Stomach (tissue), 19 donors: ENCODE data around the gene SLC23A1. TPM values are rescaled to one million over a fixed set of nuclear protein-coding genes. Genes with fewer than 3 reads are reported as not detected.

Source experiments
- DNase-seq, 2 donors: peaks; one replicate each; pipeline versions ENCODE4 v3.0.0 to v3.0.0-alpha.2; 2013 to 2019
- H3K27ac ChIP-seq, 5 donors: fragments of 200-600 bp in 4 of 5; sonication (generic) in 4 of 5; one replicate each; pipeline ENCODE4 v1.5.1; 2013 to 2019; ENCODE audit warnings: mild to moderate bottlenecking in 1 of 5, moderate library complexity in 1 of 5
- H3K27me3 ChIP-seq, 3 donors: fragments of 200-600 bp; sonication (generic); one replicate each; pipeline ENCODE4 v1.5.1; 2017 to 2019; ENCODE audit warnings: mixed run types in 1 of 3
- H3K36me3 ChIP-seq, 4 donors: fragments of 200-600 bp; sonication (generic); 1 replicate in 3 of 4; 2 replicates in 1 of 4; pipeline ENCODE4 v1.5.1; 2016 to 2019
- H3K4me1 ChIP-seq, 4 donors: fragments of 200-600 bp; sonication (generic); one replicate each; pipeline ENCODE4 v1.5.1; 2016 to 2019
- H3K4me3 ChIP-seq, 4 donors: fragments of 200-600 bp; sonication (generic) in 3 of 4; one replicate each; pipeline ENCODE4 v1.5.1; 2016 to 2019; ENCODE audit warnings: mild to moderate bottlenecking in 1 of 4
- H3K9me3 ChIP-seq, 4 donors: fragments of 200-600 bp; sonication (generic); one replicate each; pipeline ENCODE4 v1.5.1; 2016 to 2019
- CTCF ChIP-seq, 7 experiments: fragments of 450-650 bp in 4 of 7; fragments of 200-600 bp in 3 of 7; sonication (generic) in 3 of 7; IDR thresholded peaks; one replicate each; pipeline ENCODE4 v1.5.1; 2016 to 2019; ENCODE audit warnings: antibody characterized with exemption in 7 of 7, control low read depth in 2 of 7, mild to moderate bottlenecking in 1 of 7
- EP300 ChIP-seq: sonication (generic); formaldehyde crosslinking; IDR thresholded peaks from one replicate; pipeline ENCODE4 v1.6.1; 2017; ENCODE audit warnings: antibody characterized with exemption
- POLR2A ChIP-seq, 4 donors: fragments of 450-650 bp; IDR thresholded peaks; one replicate each; pipeline ENCODE4 v1.6.1; 2016; ENCODE audit warnings: antibody characterized with exemption in 4 of 4, control low read depth in 2 of 4, mild to moderate bottlenecking in 1 of 4, moderate library complexity in 1 of 4
- POLR2AphosphoS5 ChIP-seq, 3 donors: sonication (generic); formaldehyde crosslinking; IDR thresholded peaks; one replicate each; pipeline ENCODE4 v1.6.1; 2016; ENCODE audit warnings: antibody characterized with exemption in 3 of 3
- WGBS, 5 donors: extraction: QIAGEN DNeasy Blood & Tissue Kit in 3 of 5; methylation state at CpG; one replicate each; pipeline versions ENCODE4 v1.1.5 to v1.1.7; 2013 to 2018; 5-methylcytosine and 5-hydroxymethylcytosine counted together
- intact Hi-C: fragments of 100-400 bp; cut with DNase I; formaldehyde crosslinking; loops from one replicate; pipeline ENCODE4 v1.15.1; 2023; ENCODE audit warnings: low total_unique reads
- long read RNA-seq, 10 donors: transcript quantifications; one replicate each; lab custom pipeline, GENCODE V29; 2026
- polyA plus RNA-seq, 3 donors: library from polyadenylated mRNA; stranded (reverse); fragments of 200-250 nt; gene quantifications; one replicate each; pipeline ENCODE4 v1.2.3, GENCODE V29; 2013
- total RNA-seq, 5 donors: library from RNA; depleted of rRNA; stranded (reverse); fragments of >200 nt; gene quantifications; one replicate each; pipeline versions ENCODE4 v1.1.0 to v1.2.3, GENCODE V29; 2014 to 2016
- donor health status: healthy with polysubstance abuse.
- donor health status: Bipolar disorder and iron deficiency.
- donor health status: healthy.

SLC23A1 gene
- total RNA-seq (under 1 TPM in 1 of 5 donors, not detected in 4; 0.37 TPM), polyA plus RNA-seq (not detected)
- long read RNA-seq, donor 1, result 0 reads
- long read RNA-seq, donor 2, result 0 reads
- long read RNA-seq, donor 3, result 0 reads
- long read RNA-seq, donor 4, result 0 reads
- long read RNA-seq, donor 5, result 0 reads
- long read RNA-seq, donor 6, result 0 reads
- long read RNA-seq, donor 7, result 0 reads
- long read RNA-seq, donor 8, result 0 reads
- long read RNA-seq, donor 9, result 0 reads
- long read RNA-seq, donor 10, result 0 reads

- Histone ChIP-seq H3K4me3 (no peak within 1 kb of the TSS), H3K27ac (peak within 1 kb of the TSS in 3 of 5 donors; percentile 77 to 87 (median 83)), H3K27me3 (no peaks in the 10 kb centered on the region), H3K9me3 (no peaks in the 10 kb centered on the region), H3K4me1 (peaks cover 29 to 54% (median 43%) of the 10 kb centered on the region in 4 donors), H3K36me3 (no peaks in the 10 kb centered on the region)
- no peak for TF ChIP-seq EP300
- no peak for TF ChIP-seq POLR2A (IDR thresholded peaks at IDR 0.05)
- no peak for TF ChIP-seq POLR2AphosphoS5 (IDR thresholded peaks at IDR 0.05)
- no peak for TF ChIP-seq CTCF (IDR thresholded peaks at IDR 0.05)
- DNase-seq, result peak in 1 of 2 donors; percentile 61
- 56 to 67% (median 60%) methylated on average over 10 of the region's 10 CpGs for WGBS, 5 donors
- intact Hi-C loops, result no loop called here
These were observed at the start of gene SLC23A1 for GRCh38 chr5:139383275-139383992. Gene SLC23A1, minus strand, starts transcription at chr5:139383297. Its CDS starts 44 bp downstream, at chr5:139383253.

GRCh38 chr5:139431706-139432105, 48.6 kb upstream of the SLC23A1 start:
- Histone ChIP-seq H3K9me3 (no peaks in the 10 kb centered on the region), H3K36me3 (peaks cover 2 to 71% (median 39%) of the 10 kb centered on the region in 4 donors), H3K4me3 (no peak overlapping the region), H3K27me3 (no peaks in the 10 kb centered on the region), H3K27ac (no peak overlapping the region), H3K4me1 (no peaks in the 10 kb centered on the region)
- TF ChIP-seq POLR2A (IDR thresholded peaks at IDR 0.05) (no peak), EP300 (no peak), CTCF (IDR thresholded peaks at IDR 0.05) (no peak), POLR2AphosphoS5 (IDR thresholded peaks at IDR 0.05) (no peak)
- no peak for DNase-seq
- intact Hi-C loops, result no loop called here
- 46 to 78% (median 58%) methylated on average over 1 of the region's 1 CpG for WGBS, 5 donors

GRCh38 chr5:139430015-139430414, 46.9 kb upstream of the SLC23A1 start:
- TF ChIP-seq EP300 (no peak), POLR2AphosphoS5 (IDR thresholded peaks at IDR 0.05) (no peak), POLR2A (IDR thresholded peaks at IDR 0.05) (no peak), CTCF (IDR thresholded peaks at IDR 0.05) (no peak)
- DNase-seq, result no peak
- no peak overlapping the region for H3K4me3 ChIP-seq
- no peaks in the 10 kb centered on the region for H3K4me1 ChIP-seq
- no peak overlapping the region for H3K27ac ChIP-seq
- WGBS, 5 donors, result 68 to 72% (median 68%) methylated on average over 2 of the region's 2 CpGs
- intact Hi-C loops, result no loop called here
- H3K27me3 ChIP-seq, result no peaks in the 10 kb centered on the region
- H3K36me3 ChIP-seq, result peaks cover 3 to 85% (median 53%) of the 10 kb centered on the region in 4 donors
- H3K9me3 ChIP-seq, result no peaks in the 10 kb centered on the region

- no peaks in the 10 kb centered on the region for H3K27me3 ChIP-seq
- H3K4me3 ChIP-seq, result no peak overlapping the region
- TF ChIP-seq POLR2A (IDR thresholded peaks at IDR 0.05), result no peak
- TF ChIP-seq POLR2AphosphoS5 (IDR thresholded peaks at IDR 0.05), result no peak
- no peaks in the 10 kb centered on the region for H3K9me3 ChIP-seq
- 66 to 85% (median 79%) methylated on average over 8 of the region's 8 CpGs for WGBS, 5 donors
- no peak for DNase-seq
- no peaks in the 10 kb centered on the region for H3K4me1 ChIP-seq
- H3K27ac ChIP-seq, result no peak overlapping the region
- peaks cover 10 to 78% (median 58%) of the 10 kb centered on the region in 4 donors for H3K36me3 ChIP-seq
- intact Hi-C loops, result no loop called here
These were observed 43.2 kb upstream of the SLC23A1 start for GRCh38 chr5:139426203-139426885.
